ENCODE data around the gene IL2. TPM values are rescaled to one million over a fixed set of nuclear protein-coding genes. Genes with fewer than 3 reads are reported as not detected.

Gene IL2
- total RNA-seq, 4 donors from 2014 or later = not detected

- H3K9me3 ChIP-seq = peaks cover 6% of the 10 kb centered on the region
- H3K27ac ChIP-seq = no peak overlapping the region
- no peak overlapping the region for H3K4me3 ChIP-seq
- H3K27me3 ChIP-seq = no peaks in the 10 kb centered on the region
- no peaks in the 10 kb centered on the region for H3K36me3 ChIP-seq
- H3K4me1 ChIP-seq = no peaks in the 10 kb centered on the region
- DNase-seq (ENCODE audit: low spot score in 2 of 2) = no peak
- TF ChIP-seq CTCF (IDR thresholded peaks at IDR 0.05) (no peak), POLR2AphosphoS5 (IDR thresholded peaks at IDR 0.05) (no peak), EP300 (IDR thresholded peaks at IDR 0.05) (no peak), POLR2A (IDR thresholded peaks at IDR 0.05) (no peak)
Measured at GRCh38 chr4:122423246-122423645, 33.3 kb downstream of the IL2 start.

- Histone ChIP-seq H3K4me3 (no peak overlapping the region), H3K9me3 (no peaks in the 10 kb centered on the region), H3K36me3 (no peaks in the 10 kb centered on the region), H3K4me1 (no peaks in the 10 kb centered on the region), H3K27ac (no peak overlapping the region), H3K27me3 (no peaks in the 10 kb centered on the region)
- DNase-seq (ENCODE audit: low spot score in 2 of 2) = no peak
- no peak for TF ChIP-seq POLR2A (IDR thresholded peaks at IDR 0.05)
- no peak for TF ChIP-seq POLR2AphosphoS5 (IDR thresholded peaks at IDR 0.05)
- no peak for TF ChIP-seq CTCF (IDR thresholded peaks at IDR 0.05)
- TF ChIP-seq EP300 (IDR thresholded peaks at IDR 0.05) = no peak
- WGBS = 50% methylated on average over 3 of the region's 3 CpGs
Measured at GRCh38 chr4:122412547-122412946, 44.0 kb downstream of the IL2 start.

GRCh38 chr4:122403861-122404260 is 52.7 kb downstream of the IL2 start:
- Histone ChIP-seq H3K4me3 (no peak overlapping the region), H3K36me3 (no peaks in the 10 kb centered on the region), H3K27me3 (no peaks in the 10 kb centered on the region), H3K4me1 (no peaks in the 10 kb centered on the region), H3K9me3 (no peaks in the 10 kb centered on the region), H3K27ac (no peak overlapping the region)
- TF ChIP-seq POLR2AphosphoS5 (IDR thresholded peaks at IDR 0.05) (no peak), EP300 (IDR thresholded peaks at IDR 0.05) (no peak), CTCF (IDR thresholded peaks at IDR 0.05) (no peak), POLR2A (IDR thresholded peaks at IDR 0.05) (no peak)
- no peak for DNase-seq (ENCODE audit: low spot score in 2 of 2)
- WGBS = no CpG with 5 or more reads among the region's 3 CpGs

Other genes with a start within 250 kb of the IL2 start
- not detected for gene ADAD1, start 77.7 kb downstream of the IL2 start, total RNA-seq
- not detected for gene IL21, start 164.3 kb upstream of the IL2 start, total RNA-seq